IPS-18c (cell line): Measurements from ENCODE around the gene CCNK.

Experiments
- H3K4me3 ChIP-seq: 2 replicates; pipeline ENCODE4 v1.7.0; 2013; ENCODE audit warnings: low read depth, mild to moderate bottlenecking, low read length, moderate library complexity; ENCODE audit not compliant: insufficient read depth
- H3K9me3 ChIP-seq: one replicate; pipeline ENCODE4 v1.6.1; 2013; ENCODE audit warnings: mild to moderate bottlenecking, low read length, moderate library complexity; ENCODE audit not compliant: control insufficient read depth, insufficient read depth

The CCNK gene

GRCh38 chr14:99479906-99480869 lies 1.0 kb upstream of the CCNK start, which contains the start of gene SETD3:
SETD3 (minus strand) TSS chr14:99480859; CDS start chr14:99465805, 15,054 bp downstream.
- H3K9me3 ChIP-seq: no peaks in the 10 kb centered on the region
- peak within 1 kb of the TSS; percentile 98 for H3K4me3 ChIP-seq

- Histone ChIP-seq H3K4me3 (peak overlapping the region; percentile 98), H3K9me3 (no peaks in the 10 kb centered on the region)
These were observed 513 bp downstream of the CCNK start for GRCh38 chr14:99481745-99482099.

- no peaks in the 10 kb centered on the region for H3K9me3 ChIP-seq
- no peak overlapping the region for H3K4me3 ChIP-seq
These were observed 2.9 kb downstream of the CCNK start for GRCh38 chr14:99484106-99484505.

- Histone ChIP-seq H3K4me3 (no peak overlapping the region), H3K9me3 (no peaks in the 10 kb centered on the region)
These were observed 16.1 kb downstream of the CCNK start for GRCh38 chr14:99497341-99497740.

GRCh38 chr14:99497894-99498293 lies 16.7 kb downstream of the CCNK start:
- Histone ChIP-seq H3K4me3 (no peak overlapping the region), H3K9me3 (no peaks in the 10 kb centered on the region)

GRCh38 chr14:99502989-99503421 lies 21.8 kb downstream of the CCNK start:
- H3K4me3 ChIP-seq: no peak overlapping the region
- no peaks in the 10 kb centered on the region for H3K9me3 ChIP-seq

GRCh38 chr14:99503848-99504453 lies 22.7 kb downstream of the CCNK start:
- H3K9me3 ChIP-seq: no peaks in the 10 kb centered on the region
- H3K4me3 ChIP-seq: no peak overlapping the region

- no peak overlapping the region for H3K4me3 ChIP-seq
- H3K9me3 ChIP-seq: no peaks in the 10 kb centered on the region
These were observed 23.9 kb downstream of the CCNK start for GRCh38 chr14:99505089-99505488.

GRCh38 chr14:99506276-99506675 lies 25.1 kb downstream of the CCNK start:
- H3K9me3 ChIP-seq: no peaks in the 10 kb centered on the region

GRCh38 chr14:99507860-99508640 lies 26.8 kb downstream of the CCNK start:
- no peak overlapping the region for H3K4me3 ChIP-seq
- no peaks in the 10 kb centered on the region for H3K9me3 ChIP-seq

More at GRCh38 chr14:99506276-99506675, 25.1 kb downstream of the CCNK start:
- no peak overlapping the region for H3K4me3 ChIP-seq

GRCh38 chr14:99508896-99509629 lies 27.9 kb downstream of the CCNK start:
- Histone ChIP-seq H3K9me3 (no peaks in the 10 kb centered on the region), H3K4me3 (no peak overlapping the region)

- H3K4me3 ChIP-seq: no peak overlapping the region
These were observed 28.8 kb downstream of the CCNK start for GRCh38 chr14:99509871-99510555.

GRCh38 chr14:99510556-99511139 lies 29.4 kb downstream of the CCNK start:
- H3K4me3 ChIP-seq: no peak overlapping the region
- H3K9me3 ChIP-seq: no peaks in the 10 kb centered on the region

More at GRCh38 chr14:99509871-99510555, 28.8 kb downstream of the CCNK start:
- no peaks in the 10 kb centered on the region for H3K9me3 ChIP-seq

GRCh38 chr14:99511421-99512109 lies 30.4 kb downstream of the CCNK start:
- Histone ChIP-seq H3K9me3 (no peaks in the 10 kb centered on the region), H3K4me3 (no peak overlapping the region)

GRCh38 chr14:99512110-99512449 lies 30.9 kb downstream of the CCNK start:
- H3K9me3 ChIP-seq: no peaks in the 10 kb centered on the region
- H3K4me3 ChIP-seq: no peak overlapping the region
